HepG2 (cell line): Measurements from ENCODE around the gene KCNG4. TPM values are rescaled to one million over a fixed set of nuclear protein-coding genes. Genes with fewer than 3 reads are reported as not detected.

Experiments used
- ATAC-seq: fragments of 200-7000 bp; cut with Tn5 transposase; 3 replicates; pipeline ENCODE4 v1.9.1; 2020; ENCODE audit warnings: mild to moderate bottlenecking, moderate library complexity
- BruUV-seq: library from RNA; stranded (reverse); fragments of 400-500 nt; replicated peaks from 2 replicates; lab custom pipeline; 2021; lab: Mats Ljungman, UMichigan
- CTCF ChIA-PET: fragments of 300-600 bp; formaldehyde crosslinking; extraction: SDS; loops from one replicate; lab custom pipeline; 2021; ENCODE audit warnings: low total read pairs, inconsistent platforms, low intra/inter-chr PET ratio; lab: Yijun Ruan, JAX
- POLR2A ChIA-PET: fragments of 350-600 bp; sonication (Branson Sonifier 250); formaldehyde crosslinking; loops from one replicate; lab custom pipeline; 2020; ENCODE audit warnings: antibody characterized with exemption, inconsistent platforms; lab: Yijun Ruan, JAX
- DNase-seq: peaks from one replicate; pipeline ENCODE4 v3.0.0-alpha.2; 2015; ENCODE audit warnings: low spot score
- FAIRE-seq: peaks from 3 replicates; lab custom pipeline; 2011; peaks lifted over from hg19 to GRCh38; lab: Jason Lieb, UNC
- H2AFZ ChIP-seq: one replicate; pipeline ENCODE4 v1.6.1; 2011; ENCODE audit warnings: low read length, inconsistent platforms
- H3K27ac ChIP-seq: fragments of 300-600 bp; 3 replicates; pipeline ENCODE4 v1.8.0; 2011; ENCODE audit warnings: mixed run types, mild to moderate bottlenecking, mixed read lengths, low read length, inconsistent platforms; ENCODE audit not compliant: insufficient read depth; ENCODE audit errors: extremely low read length
- H3K27me3 ChIP-seq, 2 experiments: fragments of 200-600 bp in 1 of 2; 2 replicates in 1 of 2; 3 replicates in 1 of 2; pipeline versions ENCODE4 v1.6.0 to v1.8.0; 2011; ENCODE audit warnings: low read length in 2 of 2, mild to moderate bottlenecking in 2 of 2, moderate library complexity in 2 of 2, inconsistent platforms in 1 of 2; ENCODE audit not compliant: insufficient read depth in 2 of 2, control insufficient read depth in 1 of 2
- H3K36me3 ChIP-seq, 2 experiments: fragments of 200-600 bp in 1 of 2; replicated peaks in 1 of 2; 2 replicates in 1 of 2; 3 replicates in 1 of 2; pipeline versions ENCODE4 v1.5.1 to v1.8.0; 2011; ENCODE audit warnings: low read length in 2 of 2, inconsistent platforms in 1 of 2; ENCODE audit not compliant: insufficient read depth in 2 of 2, control insufficient read depth in 1 of 2
- H3K4me1 ChIP-seq: 2 replicates; pipeline ENCODE4 v1.5.1; 2012; ENCODE audit warnings: low read length, inconsistent platforms; ENCODE audit not compliant: insufficient read depth
- H3K4me2 ChIP-seq: 2 replicates; pipeline ENCODE4 v1.6.0; 2011; ENCODE audit warnings: low read depth, low read length, inconsistent platforms
- H3K4me3 ChIP-seq, 3 experiments: fragments of 200-600 bp in 1 of 3; sonication (generic), shearing (Covaris generic) in 1 of 3; replicated peaks in 1 of 3; 2 replicates each; pipeline ENCODE4 v1.5.1; 2011 to 2016; ENCODE audit warnings: low read length in 3 of 3, inconsistent platforms in 2 of 3, low read depth in 2 of 3, mild to moderate bottlenecking in 2 of 3, control low read depth in 1 of 3, mixed read lengths in 1 of 3; ENCODE audit not compliant: insufficient read depth in 1 of 3
- H3K79me2 ChIP-seq: one replicate; pipeline ENCODE4 v1.6.1; 2011; ENCODE audit warnings: low read length, inconsistent platforms; ENCODE audit not compliant: insufficient read depth
- H3K9ac ChIP-seq: 2 replicates; pipeline ENCODE4 v1.6.0; 2011; ENCODE audit warnings: mild to moderate bottlenecking, low read depth, low read length, inconsistent platforms; ENCODE audit not compliant: insufficient read depth
- H3K9me3 ChIP-seq: 2 replicates; pipeline ENCODE4 v1.5.1; 2012; ENCODE audit warnings: mild to moderate bottlenecking, low read length
- H4K20me1 ChIP-seq: 2 replicates; pipeline ENCODE4 v1.6.0; 2011; ENCODE audit warnings: inconsistent platforms, mild to moderate bottlenecking, low read length, moderate library complexity; ENCODE audit not compliant: insufficient read depth
- BCL6 ChIP-seq: IDR thresholded peaks from 2 replicates; pipeline ENCODE4 v1.6.1; 2016; ENCODE audit warnings: missing genetic modification reagents, missing compliant biosample characterization
- ESRRA ChIP-seq: sonication (generic); formaldehyde crosslinking; IDR thresholded peaks from 2 replicates; pipeline ENCODE4 v1.5.1; 2020; ENCODE audit warnings: mild to moderate bottlenecking, low read depth, missing genetic modification reagents
- HIVEP1 ChIP-seq: sonication (generic); formaldehyde crosslinking; IDR thresholded peaks from 2 replicates; pipeline ENCODE4 v1.4.0; 2020; ENCODE audit warnings: mild to moderate bottlenecking, missing genetic modification reagents
- KLF6 ChIP-seq: IDR thresholded peaks from 2 replicates; pipeline ENCODE4 v1.8.0; 2016; ENCODE audit warnings: missing biosample characterization, missing genetic modification reagents
- STAG1 ChIP-seq: sonication (generic); formaldehyde crosslinking; IDR thresholded peaks from 2 replicates; pipeline ENCODE4 v1.4.0; 2020; ENCODE audit warnings: missing genetic modification reagents
- ZBTB42 ChIP-seq: sonication (generic); formaldehyde crosslinking; IDR thresholded peaks from 2 replicates; pipeline ENCODE4 v1.5.0; 2020; ENCODE audit warnings: mild to moderate bottlenecking, missing genetic modification reagents
- ZNF317 ChIP-seq: sonication (generic); formaldehyde crosslinking; IDR thresholded peaks from 2 replicates; pipeline ENCODE4 v1.5.0; 2020; ENCODE audit warnings: mild to moderate bottlenecking, missing genetic modification reagents
- ZNF572 ChIP-seq: sonication (generic); formaldehyde crosslinking; IDR thresholded peaks from 2 replicates; pipeline ENCODE4 v1.5.1; 2020; ENCODE audit warnings: mild to moderate bottlenecking, missing genetic modification reagents
- ZNF605 ChIP-seq: sonication (generic); formaldehyde crosslinking; IDR thresholded peaks from 2 replicates; pipeline ENCODE4 v1.8.0; 2022; ENCODE audit warnings: mild to moderate bottlenecking, missing genetic modification reagents
- WGBS: methylation state at CpG from one replicate; pipeline ENCODE4 v1.1.6; 2017; ENCODE audit warnings: low lambda C conversion rate; 5-methylcytosine and 5-hydroxymethylcytosine counted together
- in situ Hi-C: cut with HindIII; loops from 2 replicates; pipeline ENCODE4 v1.10.0; 2017; ENCODE audit warnings: low pct_unique_long_range_greater_than_20kb; ENCODE audit not compliant: extremely low pct_ligation_motif_present
- intact Hi-C: fragments of 100-400 bp; cut with micrococcal nuclease; formaldehyde crosslinking; loops from one replicate; pipeline ENCODE4 v1.10.0; 2022; ENCODE audit not compliant: unreplicated experiment
- polyA plus RNA-seq, 8 experiments: library from polyadenylated mRNA; depleted of rRNA in 3 of 8; stranded (reverse) in 7 of 8; unstranded in 1 of 8; fragments of >200 nt; fragmentation: Illumina TruSeq in 4 of 8; extraction: Trizol in 4 of 8; gene quantifications; 2 replicates each; pipeline versions ENCODE4 v1.2.1 to v1.2.3, GENCODE V29; 2011 to 2016; ENCODE audit warnings: low read depth in 4 of 8, missing spikeins in 1 of 8, mixed read lengths in 1 of 8; ENCODE audit not compliant: insufficient read depth in 1 of 8
- total RNA-seq, 5 experiments: library from RNA; depleted of rRNA; stranded (reverse); fragments of >200 nt; fragmentation: Illumina TruSeq; extraction: Trizol; gene quantifications; 2 replicates each; pipeline ENCODE4 v1.2.3, GENCODE V29; 2016; ENCODE audit warnings: low read depth in 1 of 5
- TF ChIP-seq, protein P1 (sequence below): sonication (generic); formaldehyde crosslinking; IDR thresholded peaks from 2 replicates; pipeline ENCODE4 v1.4.0; 2020; ENCODE audit warnings: missing genetic modification reagents
- TF ChIP-seq, protein P2 (sequence below): sonication (generic); formaldehyde crosslinking; IDR thresholded peaks from 2 replicates; pipeline ENCODE4 v1.4.0; 2020; ENCODE audit warnings: missing genetic modification reagents, borderline replicate concordance
- TF ChIP-seq, protein P3 (sequence below): sonication (generic); formaldehyde crosslinking; IDR thresholded peaks from 2 replicates; pipeline ENCODE4 v1.9.0; 2022; ENCODE audit warnings: low read depth, missing genetic modification reagents

Gene KCNG4
- total and polyA plus RNA-seq, 2 of the 13 experiments (the other 11 are each of a cell fraction or from before 2014, with no cell fraction given): not detected

DNA sequence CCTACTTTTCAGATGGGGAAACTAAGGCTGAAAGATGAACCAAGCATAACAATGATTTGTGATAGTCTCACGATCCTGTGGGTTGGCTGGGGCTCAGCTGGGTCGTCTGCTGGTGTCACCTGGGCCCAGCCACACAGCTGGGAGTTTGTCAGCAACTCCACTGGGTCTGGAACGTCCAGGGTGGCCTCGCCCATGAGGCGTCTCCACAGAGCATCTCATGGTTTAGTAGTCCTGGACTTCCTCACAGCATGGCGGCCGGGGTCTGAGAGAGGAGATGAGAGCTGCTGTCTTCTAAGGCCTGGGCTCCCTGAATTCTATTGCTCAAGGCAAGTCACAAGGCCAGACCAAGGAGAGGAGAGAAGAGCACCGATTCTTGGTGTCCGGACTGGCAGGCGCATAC, 30.7 kb upstream of the KCNG4 start:
- intact Hi-C loops: no loop called here
- CTCF ChIA-PET: no interaction called here
- no peak for TF ChIP-seq ESRRA (CRISPR knock-in tag)
- TF ChIP-seq ZBTB42 (CRISPR knock-in tag): no peak
- TF ChIP-seq, protein P1, sequence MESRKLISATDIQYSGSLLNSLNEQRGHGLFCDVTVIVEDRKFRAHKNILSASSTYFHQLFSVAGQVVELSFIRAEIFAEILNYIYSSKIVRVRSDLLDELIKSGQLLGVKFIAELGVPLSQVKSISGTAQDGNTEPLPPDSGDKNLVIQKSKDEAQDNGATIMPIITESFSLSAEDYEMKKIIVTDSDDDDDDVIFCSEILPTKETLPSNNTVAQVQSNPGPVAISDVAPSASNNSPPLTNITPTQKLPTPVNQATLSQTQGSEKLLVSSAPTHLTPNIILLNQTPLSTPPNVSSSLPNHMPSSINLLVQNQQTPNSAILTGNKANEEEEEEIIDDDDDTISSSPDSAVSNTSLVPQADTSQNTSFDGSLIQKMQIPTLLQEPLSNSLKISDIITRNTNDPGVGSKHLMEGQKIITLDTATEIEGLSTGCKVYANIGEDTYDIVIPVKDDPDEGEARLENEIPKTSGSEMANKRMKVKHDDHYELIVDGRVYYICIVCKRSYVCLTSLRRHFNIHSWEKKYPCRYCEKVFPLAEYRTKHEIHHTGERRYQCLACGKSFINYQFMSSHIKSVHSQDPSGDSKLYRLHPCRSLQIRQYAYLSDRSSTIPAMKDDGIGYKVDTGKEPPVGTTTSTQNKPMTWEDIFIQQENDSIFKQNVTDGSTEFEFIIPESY (CRISPR knock-in tag): no peak
- TF ChIP-seq STAG1 (CRISPR knock-in tag): no peak
- no peak for TF ChIP-seq KLF6
- TF ChIP-seq ZNF605: no peak
- TF ChIP-seq, protein P2, sequence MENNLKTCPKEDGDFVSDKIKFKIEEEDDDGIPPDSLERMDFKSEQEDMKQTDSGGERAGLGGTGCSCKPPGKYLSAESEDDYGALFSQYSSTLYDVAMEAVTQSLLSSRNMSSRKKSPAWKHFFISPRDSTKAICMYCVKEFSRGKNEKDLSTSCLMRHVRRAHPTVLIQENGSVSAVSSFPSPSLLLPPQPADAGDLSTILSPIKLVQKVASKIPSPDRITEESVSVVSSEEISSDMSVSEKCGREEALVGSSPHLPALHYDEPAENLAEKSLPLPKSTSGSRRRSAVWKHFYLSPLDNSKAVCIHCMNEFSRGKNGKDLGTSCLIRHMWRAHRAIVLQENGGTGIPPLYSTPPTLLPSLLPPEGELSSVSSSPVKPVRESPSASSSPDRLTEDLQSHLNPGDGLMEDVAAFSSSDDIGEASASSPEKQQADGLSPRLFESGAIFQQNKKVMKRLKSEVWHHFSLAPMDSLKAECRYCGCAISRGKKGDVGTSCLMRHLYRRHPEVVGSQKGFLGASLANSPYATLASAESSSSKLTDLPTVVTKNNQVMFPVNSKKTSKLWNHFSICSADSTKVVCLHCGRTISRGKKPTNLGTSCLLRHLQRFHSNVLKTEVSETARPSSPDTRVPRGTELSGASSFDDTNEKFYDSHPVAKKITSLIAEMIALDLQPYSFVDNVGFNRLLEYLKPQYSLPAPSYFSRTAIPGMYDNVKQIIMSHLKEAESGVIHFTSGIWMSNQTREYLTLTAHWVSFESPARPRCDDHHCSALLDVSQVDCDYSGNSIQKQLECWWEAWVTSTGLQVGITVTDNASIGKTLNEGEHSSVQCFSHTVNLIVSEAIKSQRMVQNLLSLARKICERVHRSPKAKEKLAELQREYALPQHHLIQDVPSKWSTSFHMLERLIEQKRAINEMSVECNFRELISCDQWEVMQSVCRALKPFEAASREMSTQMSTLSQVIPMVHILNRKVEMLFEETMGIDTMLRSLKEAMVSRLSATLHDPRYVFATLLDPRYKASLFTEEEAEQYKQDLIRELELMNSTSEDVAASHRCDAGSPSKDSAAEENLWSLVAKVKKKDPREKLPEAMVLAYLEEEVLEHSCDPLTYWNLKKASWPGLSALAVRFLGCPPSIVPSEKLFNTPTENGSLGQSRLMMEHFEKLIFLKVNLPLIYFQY (CRISPR knock-in tag): no peak
- no peak for TF ChIP-seq ZNF572 (CRISPR knock-in tag)
- TF ChIP-seq HIVEP1 (CRISPR knock-in tag): no peak
- no peak for TF ChIP-seq ZNF317 (CRISPR knock-in tag)
- TF ChIP-seq, protein P3, sequence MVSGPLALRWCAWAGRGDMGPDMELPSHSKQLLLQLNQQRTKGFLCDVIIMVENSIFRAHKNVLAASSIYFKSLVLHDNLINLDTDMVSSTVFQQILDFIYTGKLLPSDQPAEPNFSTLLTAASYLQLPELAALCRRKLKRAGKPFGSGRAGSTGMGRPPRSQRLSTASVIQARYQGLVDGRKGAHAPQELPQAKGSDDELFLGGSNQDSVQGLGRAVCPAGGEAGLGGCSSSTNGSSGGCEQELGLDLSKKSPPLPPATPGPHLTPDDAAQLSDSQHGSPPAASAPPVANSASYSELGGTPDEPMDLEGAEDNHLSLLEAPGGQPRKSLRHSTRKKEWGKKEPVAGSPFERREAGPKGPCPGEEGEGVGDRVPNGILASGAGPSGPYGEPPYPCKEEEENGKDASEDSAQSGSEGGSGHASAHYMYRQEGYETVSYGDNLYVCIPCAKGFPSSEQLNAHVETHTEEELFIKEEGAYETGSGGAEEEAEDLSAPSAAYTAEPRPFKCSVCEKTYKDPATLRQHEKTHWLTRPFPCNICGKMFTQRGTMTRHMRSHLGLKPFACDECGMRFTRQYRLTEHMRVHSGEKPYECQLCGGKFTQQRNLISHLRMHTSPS (CRISPR knock-in tag): no peak
- TF ChIP-seq BCL6 (CRISPR knock-in tag): no peak

More for the DNA sequence above, 30.7 kb upstream of the KCNG4 start:
- in situ Hi-C loops: no loop called here
- H3K4me1 ChIP-seq: peaks cover 10% of the 10 kb centered on the region
- no peak overlapping the region for H3K9ac ChIP-seq
- no peak overlapping the region for H3K27ac ChIP-seq
- no peaks in the 10 kb centered on the region for H4K20me1 ChIP-seq
- FAIRE-seq (no peak), DNase-seq (no peak), ATAC-seq (no peak)
- WGBS: 43% methylated on average over 10 of the region's 10 CpGs
- no peak overlapping the region for H3K4me2 ChIP-seq
- H3K4me3 ChIP-seq: no peak overlapping the region
- BruUV-seq: no TSS peak
- no peak overlapping the region for H2AFZ ChIP-seq
- H3K9me3 ChIP-seq: no peaks in the 10 kb centered on the region
- H3K79me2 ChIP-seq: no peaks in the 10 kb centered on the region
- POLR2A ChIA-PET: no interaction called here
- H3K27me3 ChIP-seq: peaks cover 0 to 15% of the 10 kb centered on the region in 2 experiments; a peak in 3 of 5 replicates
- H3K36me3 ChIP-seq: no peaks in the 10 kb centered on the region
